GM21576 (cell line): Measurements from ENCODE around the gene HCN3.
"Not testable (repeated sequence)": the region's sequence is repeated elsewhere in the genome, so short reads cannot be mapped to it uniquely, and the experiment has no call there.

Source experiments
- ATAC-seq: cut with Tn5 transposase; IDR thresholded peaks from one replicate; pipeline ENCODE4 v1.9.1; 2021; ENCODE audit warnings: mild to moderate bottlenecking, moderate library complexity; ENCODE audit not compliant: unreplicated experiment

Gene HCN3

GRCh38 chr1:155282488-155283091 is 5.3 kb downstream of the HCN3 start:
- ATAC-seq: no peak

GRCh38 chr1:155284476-155284875 is 7.2 kb downstream of the HCN3 start:
- no peak for ATAC-seq

GRCh38 chr1:155285063-155285462 is 7.8 kb downstream of the HCN3 start:
- ATAC-seq: no peak

GRCh38 chr1:155285631-155286044 is 8.4 kb downstream of the HCN3 start:
- no peak for ATAC-seq

- no peak for ATAC-seq
These were observed 9.3 kb downstream of the HCN3 start for GRCh38 chr1:155286544-155286943.

- ATAC-seq: no peak
These were observed 10.8 kb downstream of the HCN3 start for GRCh38 chr1:155287987-155288543.

- ATAC-seq: not testable (repeated sequence)
These were observed 13.7 kb downstream of the HCN3 start for GRCh38 chr1:155291006-155291405.

GRCh38 chr1:155293086-155293749 is 16.0 kb downstream of the HCN3 start:
- ATAC-seq: no peak

GRCh38 chr1:155294520-155295182 is 17.4 kb downstream of the HCN3 start:
- ATAC-seq: no peak

GRCh38 chr1:155295183-155295941 is 18.1 kb downstream of the HCN3 start:
- no peak for ATAC-seq

- ATAC-seq: no peak
These were observed 18.6 kb downstream of the HCN3 start for GRCh38 chr1:155295942-155296267.

GRCh38 chr1:155296661-155297060 is 19.4 kb downstream of the HCN3 start:
- ATAC-seq: no peak

GRCh38 chr1:155297384-155297783 is 20.1 kb downstream of the HCN3 start:
- ATAC-seq: no peak

- ATAC-seq: no peak
These were observed 22.8 kb downstream of the HCN3 start for GRCh38 chr1:155300024-155300423.

GRCh38 chr1:155300553-155301329 is 23.5 kb downstream of the HCN3 start:
- no peak for ATAC-seq

- no peak for ATAC-seq
These were observed 24.1 kb downstream of the HCN3 start, which contains the start of gene PKLR for GRCh38 chr1:155301342-155301841. PKLR (minus strand) TSS chr1:155301438; CDS start chr1:155301395, 43 bp downstream.

- ATAC-seq: no peak
These were observed 27.3 kb downstream of the HCN3 start for GRCh38 chr1:155304558-155305063.

- no peak for ATAC-seq
These were observed 28.7 kb downstream of the HCN3 start for GRCh38 chr1:155305881-155306391.

- no peak for ATAC-seq
These were observed 30.0 kb downstream of the HCN3 start for GRCh38 chr1:155307247-155307740.
